ENCODE results near the gene RPS14. TPM values are rescaled to one million over a fixed set of nuclear protein-coding genes. Genes with fewer than 3 reads are reported as not detected.

RPS14 gene
- total and polyA plus RNA-seq, 2 of the 8 experiments (the other 6 are each of a cell fraction or from before 2014, with no cell fraction given), result 2,548 to 6,423 TPM

GRCh38 chr5:150497274-150497988 is 47.9 kb upstream of the RPS14 start (continued):
- TF ChIP-seq EP300 (IDR thresholded peaks at IDR 0.05; ENCODE audit: borderline replicate concordance in 1 of 2, low read depth in 2 of 2, low read length in 2 of 2), result no peak
- no peak for TF ChIP-seq CHD7 (IDR thresholded peaks at IDR 0.05; ENCODE audit: insufficient replicate concordance, low read length)
- TF ChIP-seq RAD21 (IDR thresholded peaks at IDR 0.05 in 1 of 2, conservative IDR thresholded peaks at IDR 0.05 in 1 of 2; ENCODE audit: low read depth in 2 of 2, low read length in 2 of 2), result no peak
- no peak for TF ChIP-seq E2F6 (IDR thresholded peaks at IDR 0.05)
